Activated CD8-positive, alpha-beta memory T cell treated with anti-CD3 and anti-CD28 coated beads for 36 hours (primary cell): ENCODE data around the gene GLOD4. TPM values are rescaled to one million over a fixed set of nuclear protein-coding genes. Genes with fewer than 3 reads are reported as not detected.
"Not testable (repeated sequence)": the region's sequence is repeated elsewhere in the genome, so short reads cannot be mapped to it uniquely, and the experiment has no call there.

ENCODE experiments used
- CTCF ChIA-PET: fragments of 350-600 bp; sonication (Branson Sonifier 250); formaldehyde crosslinking; loops from one replicate; lab custom pipeline; 2021; ENCODE audit warnings: antibody characterized with exemption; lab: Charles Lee
- POLR2A ChIA-PET: fragments of 350-600 bp; sonication (Branson Sonifier 250); formaldehyde crosslinking; loops from one replicate; lab custom pipeline; 2021; ENCODE audit warnings: antibody characterized with exemption; lab: Charles Lee
- total RNA-seq, 2 experiments: library from RNA; stranded (reverse); gene quantifications; one replicate each; pipeline ENCODE4 v1.2.3, GENCODE V29; 2021

Gene GLOD4
- total RNA-seq, 2 experiments from 2014 or later: 80.3 to 82.4 TPM

DNA sequence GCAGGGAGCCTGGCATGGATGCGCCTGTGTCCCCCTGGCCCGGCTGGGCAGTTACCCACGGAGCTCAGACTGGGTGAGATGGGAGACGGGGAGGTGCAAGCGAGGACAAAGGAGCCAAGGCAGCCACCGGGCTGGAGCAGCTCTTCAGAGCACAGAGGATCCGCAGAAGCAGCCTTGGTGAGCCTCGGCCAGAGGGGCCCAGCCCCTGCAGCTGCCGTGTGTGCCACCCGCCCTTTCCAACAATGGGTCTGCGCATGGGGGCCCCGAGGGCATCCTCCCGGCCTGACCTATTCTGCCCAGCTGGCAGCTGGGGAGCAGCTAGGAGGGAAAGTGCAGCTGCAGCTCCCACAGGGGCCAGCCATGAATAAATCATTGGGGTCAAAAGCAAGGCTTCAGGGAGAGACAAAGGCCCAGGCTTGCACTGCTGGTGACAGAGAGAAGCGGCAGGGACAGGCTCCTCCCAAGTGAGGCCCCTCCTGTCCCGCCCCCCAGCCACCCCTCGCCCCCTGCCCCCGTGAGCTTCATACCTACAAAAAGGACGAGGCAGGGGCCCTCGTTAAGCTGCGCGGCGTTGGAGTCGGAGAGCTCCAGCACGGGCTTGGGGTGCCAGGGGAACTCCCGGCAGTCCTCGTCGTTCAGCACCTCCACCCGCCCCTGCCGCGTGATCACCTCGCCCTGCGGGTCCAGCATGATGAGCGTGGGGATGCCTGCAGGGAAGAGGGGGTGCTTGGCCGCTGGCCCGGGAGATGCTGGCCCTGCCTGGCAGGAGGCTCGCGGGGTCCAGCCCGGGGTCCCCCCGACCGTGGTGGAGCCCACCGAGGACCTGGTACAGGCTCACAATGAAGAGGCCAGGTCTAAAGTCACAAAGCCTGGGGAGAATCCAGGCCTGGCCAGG is 22.7 kb upstream of the GLOD4 start:
- POLR2A ChIA-PET: no interaction called here
- CTCF ChIA-PET: no interaction called here

DNA sequence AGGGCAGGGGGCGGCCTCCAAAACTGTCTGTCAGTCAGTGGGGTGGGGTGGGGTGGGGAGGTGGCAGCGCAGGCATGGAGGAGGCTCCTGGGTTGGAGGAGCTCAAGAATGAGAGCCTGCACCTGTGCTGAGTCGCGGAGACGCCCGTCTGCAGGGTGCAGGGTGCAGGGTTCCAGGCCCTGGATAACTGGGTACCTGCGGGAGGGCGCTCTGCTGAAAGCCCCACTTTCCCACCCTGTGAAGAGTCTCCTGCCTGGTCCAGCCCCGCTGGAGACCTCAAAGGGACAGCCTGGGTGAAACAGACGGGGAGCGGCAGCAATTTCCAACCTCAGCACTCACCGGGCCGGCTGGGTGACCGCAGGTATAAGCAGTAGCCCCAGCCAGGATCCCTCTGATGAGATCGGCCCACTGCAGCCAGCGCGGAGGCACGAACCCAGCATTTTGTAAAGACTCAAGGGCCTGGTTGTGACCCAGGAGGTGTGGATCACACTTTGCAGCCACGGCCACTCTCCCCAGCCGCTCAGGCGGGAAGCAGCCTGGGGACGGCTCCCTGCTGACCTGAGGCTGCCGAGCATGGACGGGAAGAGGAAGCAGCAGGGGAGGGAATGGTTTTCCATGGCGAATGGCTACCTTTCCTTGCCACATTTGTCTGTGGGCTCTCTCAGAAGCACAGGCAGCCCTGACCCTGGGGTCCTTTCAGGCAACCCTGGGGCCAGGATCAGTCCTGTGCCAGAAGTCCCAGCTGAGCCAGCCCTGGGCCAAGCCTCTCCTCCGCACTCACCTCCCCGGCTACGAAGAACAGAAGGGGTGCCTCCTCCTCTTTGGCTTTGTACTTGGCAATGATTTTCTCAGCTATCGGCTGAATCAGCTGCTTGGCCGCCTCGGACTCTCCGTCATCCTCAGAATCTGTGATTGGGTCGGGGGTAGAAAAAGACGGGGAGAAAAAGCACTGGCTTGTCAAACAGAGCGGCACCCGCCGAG is 21.1 kb upstream of the GLOD4 start:
- POLR2A ChIA-PET: no interaction called here
- CTCF ChIA-PET: interaction anchor here (0.7 kb wide), 1 partner anchor 603 kb away, joined by 3 read pairs; no protein-coding TSS in a partner anchor

DNA sequence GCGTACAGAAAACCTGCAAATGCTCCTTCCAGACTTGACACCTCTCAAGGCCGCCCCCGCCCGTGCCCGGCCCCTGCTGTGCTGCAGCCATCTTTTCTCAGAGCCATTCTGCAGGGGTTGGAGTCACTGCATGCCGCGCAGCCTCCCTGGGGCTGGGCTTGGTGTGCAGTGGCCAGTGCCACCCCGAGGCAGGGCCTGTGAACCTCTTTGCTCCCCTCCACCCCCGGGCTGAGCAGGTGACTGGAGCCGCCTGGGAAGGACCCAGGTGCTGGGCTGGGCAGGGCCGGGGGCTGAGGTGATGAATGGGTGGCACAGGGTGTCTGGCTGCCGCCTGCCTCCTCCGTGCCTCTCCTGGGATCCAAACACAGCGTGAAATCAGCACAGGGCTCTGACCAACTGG is 20.4 kb upstream of the GLOD4 start:
- POLR2A ChIA-PET: no interaction called here
- CTCF ChIA-PET: no interaction called here

DNA sequence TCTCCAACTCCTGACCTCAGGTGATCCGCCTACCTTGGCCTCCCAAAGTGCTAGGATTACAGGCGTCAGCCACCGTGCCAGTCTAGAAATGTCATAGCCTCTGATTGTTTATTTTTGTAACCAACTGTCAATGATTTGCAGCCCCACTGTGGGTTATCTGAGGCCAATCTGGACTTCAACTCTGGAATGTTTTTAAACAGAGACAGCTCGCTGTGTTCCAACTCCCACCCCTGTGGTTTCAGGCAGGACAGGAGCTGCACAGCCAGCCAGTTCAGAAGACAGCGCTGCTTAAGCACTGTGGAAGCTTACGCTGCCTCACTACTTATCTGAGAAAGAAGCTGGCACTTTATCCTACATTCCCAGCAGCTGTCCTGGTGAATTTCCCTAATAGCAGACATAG is 19.6 kb upstream of the GLOD4 start:
- CTCF ChIA-PET: no interaction called here
- POLR2A ChIA-PET: no interaction called here

DNA sequence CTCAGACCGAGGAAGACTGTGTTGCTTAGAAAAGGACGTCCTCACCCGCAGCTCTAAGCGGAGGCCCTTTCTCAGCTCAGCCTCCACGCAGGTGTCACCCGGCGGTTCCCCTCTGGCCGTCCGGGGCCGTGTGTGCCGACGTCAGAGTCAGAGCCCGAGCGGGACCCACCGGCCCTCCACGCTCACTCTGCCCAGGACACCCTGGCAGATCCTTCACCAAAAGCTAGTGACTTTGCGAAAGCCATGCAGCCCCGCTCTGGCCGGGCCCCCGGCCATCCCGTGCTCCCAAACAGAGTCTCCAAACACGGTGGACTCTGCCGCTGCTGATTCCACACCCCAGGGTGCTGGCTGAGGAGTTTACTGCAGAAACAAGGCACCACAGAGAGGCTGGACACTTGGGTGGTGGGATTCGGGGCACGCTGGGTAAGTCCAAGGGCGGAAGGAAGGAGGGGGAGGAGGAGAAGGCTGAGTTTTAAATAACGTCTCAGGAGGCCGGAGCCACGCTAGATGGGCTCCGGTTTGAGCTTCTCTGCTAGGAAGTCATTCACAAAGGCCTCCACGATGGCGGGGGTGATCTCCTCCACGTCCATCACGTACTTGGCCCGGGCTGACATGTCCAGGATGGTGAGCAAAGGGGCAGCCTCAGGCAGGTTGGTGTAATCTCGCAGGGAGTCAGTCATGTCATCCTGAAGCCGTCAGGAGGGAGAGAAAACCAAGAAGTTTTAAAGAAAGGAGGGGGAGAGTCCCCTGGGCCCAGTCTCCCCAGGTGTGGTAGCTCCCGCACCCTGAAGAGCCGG is 18.6 kb upstream of the GLOD4 start:
- POLR2A ChIA-PET: interaction anchor here (0.6 kb wide), 1 partner anchor 84 kb away, joined by 3 read pairs; no protein-coding TSS in a partner anchor
- CTCF ChIA-PET: no interaction called here

DNA sequence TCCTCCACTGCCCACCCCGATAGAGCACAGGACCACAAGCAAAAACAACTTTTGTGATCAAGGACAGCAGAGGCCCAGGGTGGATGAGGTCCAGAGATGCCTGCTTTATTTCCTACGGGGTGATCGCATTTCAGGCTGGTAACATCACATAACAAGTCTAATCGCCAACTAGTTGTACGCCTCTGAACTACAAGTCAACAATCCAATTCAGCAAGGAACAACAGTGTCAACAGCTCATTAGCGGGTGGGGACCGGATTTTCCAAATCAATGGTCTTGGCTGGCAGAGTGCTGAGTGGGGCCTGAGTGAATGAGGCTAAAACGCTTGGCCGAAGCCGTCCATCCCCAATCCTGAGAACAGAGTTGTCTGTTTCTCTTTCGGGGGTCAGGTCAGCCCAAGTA is 17.2 kb upstream of the GLOD4 start:
- ChIA-PET CTCF (interaction anchor here (0.9 to 1.2 kb wide), 2 partner anchors 181 to 200 kb away, joined by 3 to 4 read pairs; no protein-coding TSS in a partner anchor), POLR2A (no interaction called here)

DNA sequence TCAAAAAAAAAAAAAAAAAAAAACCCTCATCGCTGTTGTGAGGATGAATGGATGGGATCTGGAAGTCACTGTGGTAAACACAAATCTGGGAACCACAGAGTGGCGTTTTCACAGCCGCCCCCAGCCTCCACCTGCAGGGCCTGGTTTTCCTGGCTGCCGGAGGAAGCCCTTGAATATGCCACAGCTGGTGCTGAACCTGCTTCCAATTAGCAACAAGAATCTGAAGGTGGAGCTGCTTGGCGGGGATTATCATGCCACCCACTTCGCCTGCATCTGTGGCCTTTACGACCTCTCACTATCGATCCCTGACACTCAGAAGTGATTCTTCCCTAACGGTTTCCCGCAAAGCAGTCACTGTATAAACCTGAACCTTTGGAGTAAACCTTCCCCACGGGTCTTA is 16.2 kb upstream of the GLOD4 start:
- CTCF ChIA-PET: interaction anchor here (0.7 to 1.6 kb wide), 4 partner anchors 179 to 201 kb away, joined by 3 to 4 read pairs (median 3); no protein-coding TSS in a partner anchor
- POLR2A ChIA-PET: interaction anchor here (0.5 kb wide), 1 partner anchor 56 kb away, joined by 3 read pairs; no protein-coding TSS in a partner anchor

DNA sequence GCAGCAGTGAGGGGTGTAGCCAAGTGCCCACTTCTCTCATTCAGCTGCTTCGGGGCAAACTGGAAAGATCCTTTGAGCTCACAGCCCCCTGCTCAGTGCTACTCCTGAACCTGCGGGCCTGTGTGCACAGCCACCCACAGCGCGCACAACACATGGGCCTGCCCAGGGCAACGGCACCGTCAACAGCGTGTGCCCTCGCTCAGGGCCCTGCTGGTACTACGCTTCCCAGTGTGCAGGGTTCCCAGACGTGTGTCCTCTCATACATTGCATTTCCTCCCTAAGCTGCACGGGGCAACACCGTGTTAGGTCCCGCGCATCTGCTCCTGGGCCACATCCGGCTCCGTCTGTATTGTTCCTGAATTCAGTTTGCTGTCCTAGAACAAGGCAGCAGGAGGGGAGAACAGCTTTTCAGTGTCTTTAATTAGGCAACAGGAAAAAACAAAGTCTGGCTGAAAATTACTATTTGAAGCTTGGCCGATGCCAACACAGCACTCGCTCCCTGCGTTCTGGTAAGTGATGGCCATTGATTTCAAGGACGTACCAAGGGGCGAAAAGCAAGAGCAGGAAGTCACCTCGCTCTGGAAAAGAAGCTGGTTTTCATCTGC is 15.3 kb upstream of the GLOD4 start:
- ChIA-PET CTCF (interaction anchor here (1.6 kb wide), 1 partner anchor 186 kb away, joined by 3 read pairs; no protein-coding TSS in a partner anchor), POLR2A (no interaction called here)

DNA sequence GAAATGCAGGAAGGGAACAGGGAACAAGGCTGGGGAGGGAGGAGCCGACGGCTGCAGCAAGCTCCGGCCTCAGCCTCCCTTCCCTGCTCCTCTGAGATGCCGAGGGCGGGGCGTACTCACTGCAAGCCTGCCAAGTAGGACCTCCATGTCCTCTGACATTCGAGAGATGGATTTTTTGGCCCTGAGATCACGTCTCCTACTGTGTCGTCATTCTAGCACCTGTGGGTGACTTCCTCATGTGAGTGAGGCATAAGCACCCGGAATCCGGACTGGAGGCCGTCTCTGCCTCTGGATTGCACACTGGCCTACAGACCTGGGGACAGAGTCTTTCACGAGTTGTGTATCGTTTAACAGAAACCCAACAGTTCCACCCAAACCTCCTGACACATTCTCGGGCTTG is 14.5 kb upstream of the GLOD4 start:
- ChIA-PET POLR2A (no interaction called here), CTCF (interaction anchor here (1.3 to 3.1 kb wide), 3 partner anchors 184 to 200 kb away, joined by 3 to 24 read pairs (median 4); partner anchors contain the start of genes NXN and TIMM22)

DNA sequence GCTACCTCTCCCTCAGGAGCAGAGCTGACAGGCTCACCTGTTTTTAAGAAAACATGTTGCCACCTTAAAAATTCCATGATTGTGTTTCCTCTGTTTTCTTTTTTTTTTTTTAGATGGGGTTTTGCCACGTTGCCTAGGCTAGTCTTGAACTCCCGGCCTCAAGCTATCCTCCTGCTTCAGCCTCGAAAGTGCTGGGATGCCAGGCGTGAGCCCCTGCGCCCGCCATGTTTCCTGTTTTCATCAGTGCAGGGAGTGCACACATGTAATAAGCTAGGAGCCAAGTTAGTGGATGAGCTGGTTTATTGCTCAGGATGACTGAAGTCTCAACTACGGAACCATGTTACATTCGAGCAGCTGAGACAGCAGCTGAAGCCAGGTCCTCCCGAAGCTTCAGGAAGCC is 13.6 kb upstream of the GLOD4 start:
- ChIA-PET CTCF (interaction anchor here (1.3 to 3.1 kb wide), 4 partner anchors 13 to 201 kb away, joined by 3 to 24 read pairs (median 5); partner anchors contain the start of genes GLOD4, MRM3, NXN and TIMM22), POLR2A (no interaction called here)

DNA sequence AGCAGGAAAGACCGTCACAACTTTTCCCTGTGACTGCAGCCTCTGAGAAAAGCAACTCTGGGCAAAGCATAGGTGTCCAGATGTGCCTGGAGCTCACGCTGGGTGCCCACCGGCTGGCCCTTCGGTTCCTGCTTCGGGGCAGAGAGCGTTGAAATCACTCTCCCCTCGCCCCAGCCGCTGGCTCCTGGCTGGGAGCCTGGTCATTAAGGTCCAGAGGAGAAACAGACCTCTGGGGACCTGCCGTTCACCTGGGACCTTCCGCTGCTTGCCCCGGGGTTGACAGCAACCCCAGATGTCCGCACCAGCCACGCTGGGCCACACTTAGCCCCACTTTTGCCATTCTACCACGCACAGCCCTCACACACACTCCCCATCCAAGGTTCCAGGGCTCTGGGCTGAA is 13.2 kb upstream of the GLOD4 start:
- POLR2A ChIA-PET: no interaction called here
- CTCF ChIA-PET: interaction anchor here (1.1 to 3.1 kb wide), 5 partner anchors 13 to 201 kb away, joined by 3 to 24 read pairs (median 4); partner anchors contain the start of genes GLOD4, MRM3, NXN and TIMM22

DNA sequence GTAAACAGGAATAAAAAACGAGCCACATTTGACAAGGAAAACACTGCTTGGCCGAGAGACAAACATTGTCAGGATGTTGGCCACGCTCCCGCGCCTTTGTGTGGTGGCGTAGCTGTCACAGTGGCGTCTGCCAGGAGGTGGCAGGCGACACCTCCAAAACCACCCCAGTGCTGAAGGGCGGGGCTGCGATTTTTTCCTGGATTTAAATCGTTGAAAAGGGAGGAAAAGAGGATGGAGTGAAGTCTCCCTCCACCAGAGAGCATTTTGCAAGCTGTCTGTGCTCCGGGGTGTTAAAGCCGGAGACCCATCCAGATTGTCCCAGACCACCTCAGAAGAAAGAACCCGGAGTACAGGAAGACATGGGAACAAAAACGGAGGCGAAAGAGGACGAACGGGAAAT is 12.8 kb upstream of the GLOD4 start:
- ChIA-PET CTCF (interaction anchor here (1.1 to 3.1 kb wide), 3 partner anchors 12 to 186 kb away, joined by 3 to 24 read pairs (median 6); partner anchors contain the start of genes GLOD4, MRM3 and NXN), POLR2A (no interaction called here)

DNA sequence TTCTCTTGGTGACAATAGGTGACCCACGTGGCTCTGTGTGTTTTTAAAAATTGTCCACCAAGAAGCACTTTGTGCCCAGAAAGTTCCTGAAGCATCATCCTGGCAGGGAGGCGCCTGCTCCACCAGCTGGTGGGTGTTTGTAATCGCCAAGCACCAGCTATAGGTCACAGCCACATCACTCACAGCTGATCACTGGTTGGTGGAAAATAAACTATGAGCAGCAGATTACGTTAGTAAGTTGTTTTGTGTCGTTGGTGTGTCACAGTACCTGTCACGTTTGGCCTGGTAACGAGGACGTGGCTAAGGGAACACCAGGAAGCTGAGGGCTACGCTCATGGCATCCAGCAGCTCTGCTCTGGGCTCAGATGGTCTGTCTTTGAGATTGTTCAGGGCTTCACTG is 10.2 kb upstream of the GLOD4 start:
- CTCF ChIA-PET: interaction anchor here (0.8 kb wide), 1 partner anchor 205 kb away, joined by 3 read pairs; the partner anchor contains the start of gene TIMM22
- POLR2A ChIA-PET: no interaction called here

DNA sequence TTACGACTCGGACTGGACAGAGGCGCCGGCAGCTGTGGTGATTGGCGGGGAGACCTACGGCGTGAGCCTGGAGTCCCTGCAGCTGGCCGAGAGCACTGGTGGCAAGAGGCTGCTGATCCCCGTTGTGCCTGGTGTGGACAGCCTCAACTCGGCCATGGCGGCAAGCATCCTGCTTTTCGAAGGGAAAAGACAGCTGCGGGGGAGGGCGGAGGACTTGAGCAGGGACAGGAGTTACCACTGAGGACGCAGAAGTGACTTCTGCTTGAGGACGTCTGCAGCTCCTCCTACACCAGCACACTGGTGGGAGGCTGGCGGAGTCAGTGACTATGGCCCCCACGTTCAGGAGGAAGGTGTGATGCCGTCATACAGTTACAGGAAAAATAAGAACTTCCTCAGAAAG is 9.7 kb upstream of the GLOD4 start:
- ChIA-PET POLR2A (no interaction called here), CTCF (interaction anchor here (0.8 kb wide), 1 partner anchor 205 kb away, joined by 3 read pairs; the partner anchor contains the start of gene TIMM22)

DNA sequence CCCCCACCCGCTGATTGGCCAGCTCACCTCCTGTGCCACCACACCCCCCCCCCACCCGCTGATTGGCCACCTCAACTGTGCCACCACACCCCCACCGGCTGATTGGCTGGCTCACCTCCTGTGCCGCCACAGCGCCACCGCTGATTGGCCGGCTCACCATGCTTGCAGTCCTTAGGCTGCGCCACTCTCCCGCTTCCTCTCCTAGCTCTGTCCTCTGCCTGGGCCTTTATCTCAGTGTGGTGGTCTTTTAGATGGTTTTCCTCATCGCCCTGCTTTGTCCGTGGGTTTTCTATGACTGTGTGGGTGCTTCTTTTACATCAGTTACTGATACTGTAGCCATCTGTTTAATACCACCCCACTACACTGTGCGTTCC is 8.8 kb upstream of the GLOD4 start:
- POLR2A ChIA-PET, CTCF ChIA-PET: not testable (repeated sequence)

DNA sequence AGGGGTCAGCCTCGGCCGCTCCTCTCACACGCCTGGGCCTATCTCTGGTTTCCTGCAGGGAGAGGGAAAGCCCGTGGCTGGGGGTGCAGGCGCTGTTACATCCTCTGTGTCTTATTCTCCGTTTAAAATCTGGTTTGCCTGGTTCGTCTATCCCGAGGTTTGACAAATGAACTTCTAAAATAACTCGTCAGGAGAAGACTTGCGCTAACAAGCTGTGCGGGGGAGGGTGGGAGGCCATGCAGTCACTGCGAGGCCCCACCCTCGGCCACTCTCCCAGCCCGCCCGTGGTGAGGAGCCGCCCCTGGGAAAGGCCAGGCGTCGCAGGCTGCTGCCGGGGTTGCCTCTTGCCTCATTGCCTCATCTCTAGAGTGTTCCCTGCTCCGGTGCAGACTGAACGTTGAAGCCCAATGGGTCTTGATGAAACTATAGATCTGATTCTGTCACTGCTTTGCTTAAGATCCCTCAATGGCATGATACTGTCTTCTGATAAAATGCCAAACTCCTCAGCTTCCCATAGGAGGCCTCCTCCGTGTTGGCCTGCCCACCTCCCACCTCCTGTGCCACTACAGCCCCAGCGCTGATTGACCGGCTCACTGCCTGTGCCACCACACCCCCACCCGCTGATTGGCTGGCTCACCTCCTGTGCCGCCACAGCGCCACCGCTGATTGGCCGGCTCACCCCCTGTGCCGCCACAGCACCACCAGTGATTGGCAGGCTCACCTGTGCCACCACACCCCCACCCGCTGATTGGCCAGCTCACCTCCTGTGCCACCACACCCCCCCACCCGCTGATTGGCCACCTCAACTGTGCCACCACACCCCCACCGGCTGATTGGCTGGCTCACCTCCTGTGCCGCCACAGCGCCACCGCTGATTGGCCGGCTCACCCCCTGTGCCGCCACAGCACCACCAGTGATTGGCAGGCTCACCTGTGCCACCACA is 8.1 kb upstream of the GLOD4 start:
- CTCF ChIA-PET, POLR2A ChIA-PET: not testable (repeated sequence)
